Stimulated activated CD8-positive, alpha-beta memory T cell treated with anti-CD3 and anti-CD28 coated beads, Interleukin-7, amount 100 ng/mL, for 48 hours (primary cell): Measurements from ENCODE around the gene PRELID2.
"Not testable (repeated sequence)": the region's sequence is repeated elsewhere in the genome, so short reads cannot be mapped to it uniquely, and the experiment has no call there.

Experiments
- DNase-seq, 2 donors: peaks; one replicate each; pipeline ENCODE4 v3.0.0-alpha.2; 2020; ENCODE audit warnings: low read depth in 1 of 2; ENCODE audit errors: extremely low read depth in 1 of 2

PRELID2 gene

DNA sequence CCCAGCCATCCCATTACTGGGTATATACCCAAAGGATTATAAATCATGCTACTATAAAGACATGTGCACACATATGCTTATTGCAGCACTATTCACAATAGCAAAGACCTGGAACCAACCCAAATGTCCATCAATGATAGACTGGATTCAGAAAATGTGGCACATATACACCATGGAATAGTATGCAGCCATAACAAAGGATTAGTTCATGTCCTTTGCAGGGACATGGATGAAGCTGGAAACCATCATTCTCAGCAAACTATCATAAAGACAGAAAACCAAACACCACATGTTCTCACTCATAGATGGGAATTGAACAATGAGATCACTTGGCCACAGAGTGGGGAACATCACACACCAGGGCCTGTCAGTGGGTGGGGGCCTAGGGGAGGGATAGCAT, 36.6 kb downstream of the PRELID2 start:
- DNase-seq, result not testable (repeated sequence)

DNA sequence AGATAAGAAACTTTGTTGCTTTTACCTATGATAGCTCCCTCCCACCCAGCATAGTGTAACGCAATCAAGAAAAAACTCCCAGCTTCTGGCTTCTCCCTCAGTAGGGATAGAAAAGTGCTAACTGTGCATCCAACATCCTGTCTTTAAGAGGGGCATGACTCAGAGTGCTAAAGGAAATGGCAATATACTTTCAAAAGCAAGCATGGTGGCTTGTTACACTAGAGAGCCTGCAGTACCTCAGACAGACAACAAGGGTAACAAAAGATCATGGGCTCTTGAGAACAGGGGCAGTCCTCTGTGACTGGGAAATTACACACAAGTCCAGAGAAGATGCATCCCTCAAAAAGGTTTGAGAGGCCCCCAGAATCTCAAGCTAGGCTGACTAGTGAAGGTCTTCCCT, 37.8 kb downstream of the PRELID2 start:
- DNase-seq, result no peak

GRCh38 chr5:145796318-145796717, 38.8 kb downstream of the PRELID2 start:
- no peak for DNase-seq

GRCh38 chr5:145793574-145793973, 41.6 kb downstream of the PRELID2 start:
- no peak for DNase-seq

DNA sequence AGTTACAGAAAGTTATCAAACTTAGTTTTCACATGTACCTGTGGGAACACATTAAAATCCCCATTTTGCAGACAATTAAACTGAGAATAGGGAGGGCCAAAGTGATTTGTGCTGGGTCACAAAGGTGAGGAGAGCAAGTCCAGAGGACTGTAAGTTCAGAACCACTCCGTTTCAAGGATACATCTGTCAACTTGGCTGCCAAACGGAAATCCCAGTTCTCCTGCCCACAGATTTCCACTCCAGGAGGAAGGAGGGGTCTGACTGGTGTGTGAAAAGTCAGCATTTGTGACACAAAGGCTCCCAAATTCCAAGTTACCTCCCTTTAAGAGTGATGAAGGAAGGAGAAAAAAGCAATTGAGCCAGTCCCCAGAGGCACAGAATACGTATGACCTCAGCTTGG, 42.3 kb downstream of the PRELID2 start:
- no peak for DNase-seq

GRCh38 chr5:145791866-145792265, 43.3 kb downstream of the PRELID2 start:
- DNase-seq, result no peak

- no peak for DNase-seq
Observed at GRCh38 chr5:145787996-145788395, 47.1 kb downstream of the PRELID2 start.

DNA sequence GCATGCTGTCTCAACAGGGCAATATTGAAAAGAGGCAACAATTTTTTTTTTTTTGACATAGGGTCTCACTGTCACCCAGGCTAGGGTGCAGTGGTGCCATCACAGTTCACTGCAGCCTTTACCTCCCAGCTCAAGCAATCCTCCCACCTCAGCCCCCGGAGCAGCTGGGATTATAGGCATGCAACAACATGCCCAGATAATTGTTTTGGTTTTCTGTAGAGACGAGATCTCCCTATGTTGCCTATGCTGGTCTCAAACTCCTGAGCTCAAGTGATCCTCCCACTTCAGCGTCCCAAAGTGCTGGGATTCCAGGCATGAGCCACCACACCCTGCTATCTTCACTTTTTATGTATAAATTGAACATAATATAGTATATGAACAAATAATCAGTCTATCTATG, 47.6 kb downstream of the PRELID2 start:
- no peak for DNase-seq

- DNase-seq, result no peak
Observed at GRCh38 chr5:145787001-145787400, 48.1 kb downstream of the PRELID2 start.

DNA sequence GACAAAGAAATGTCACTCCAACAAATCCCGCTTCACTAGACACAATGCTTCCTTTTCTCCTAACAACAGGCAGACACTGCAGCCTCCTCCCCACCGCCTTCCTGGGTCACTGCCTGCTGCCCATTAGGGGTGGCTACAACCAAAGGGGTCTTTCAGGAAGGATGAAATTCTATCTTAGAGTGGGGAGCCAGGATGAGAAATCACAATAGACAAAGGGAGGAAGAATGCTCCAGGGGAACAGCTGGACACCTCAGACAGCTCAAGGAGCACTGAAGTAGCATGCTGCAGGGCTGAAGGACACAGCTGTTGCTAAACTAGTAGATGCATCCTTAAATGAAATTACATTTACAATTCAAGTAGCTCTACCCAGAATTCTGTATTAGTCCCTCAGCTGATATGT, 54.2 kb downstream of the PRELID2 start:
- DNase-seq, result no peak

GRCh38 chr5:145778144-145778900, 56.8 kb downstream of the PRELID2 start:
- DNase-seq, result no peak

- no peak for DNase-seq
Observed at GRCh38 chr5:145777445-145778063, 57.6 kb downstream of the PRELID2 start.

DNA sequence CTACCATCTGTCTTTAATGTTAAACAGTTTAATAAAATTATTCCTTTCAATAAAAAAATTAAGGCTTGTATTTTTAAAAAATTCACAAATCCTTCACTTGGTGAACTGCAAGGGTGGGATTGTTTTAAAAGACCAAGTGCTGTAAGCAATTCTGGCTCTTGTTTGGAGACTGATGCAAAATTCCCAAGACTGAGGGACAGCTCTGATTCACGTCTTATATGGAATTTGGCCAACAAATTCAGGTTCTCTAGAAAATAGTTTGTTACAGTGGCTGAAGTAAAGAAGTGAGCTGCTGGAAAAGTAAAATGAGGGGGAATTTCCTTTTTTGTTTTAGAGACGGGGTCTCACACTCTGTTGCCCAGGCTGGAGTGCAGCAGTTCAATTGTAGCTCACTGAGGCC, 58.3 kb downstream of the PRELID2 start:
- DNase-seq, result no peak

- DNase-seq, result no peak
Observed at GRCh38 chr5:145775893-145776444, 59.2 kb downstream of the PRELID2 start.

- DNase-seq, result no peak
Observed at GRCh38 chr5:145775411-145775810, 59.7 kb downstream of the PRELID2 start.

GRCh38 chr5:145774442-145774841, 60.7 kb downstream of the PRELID2 start:
- no peak for DNase-seq

DNA sequence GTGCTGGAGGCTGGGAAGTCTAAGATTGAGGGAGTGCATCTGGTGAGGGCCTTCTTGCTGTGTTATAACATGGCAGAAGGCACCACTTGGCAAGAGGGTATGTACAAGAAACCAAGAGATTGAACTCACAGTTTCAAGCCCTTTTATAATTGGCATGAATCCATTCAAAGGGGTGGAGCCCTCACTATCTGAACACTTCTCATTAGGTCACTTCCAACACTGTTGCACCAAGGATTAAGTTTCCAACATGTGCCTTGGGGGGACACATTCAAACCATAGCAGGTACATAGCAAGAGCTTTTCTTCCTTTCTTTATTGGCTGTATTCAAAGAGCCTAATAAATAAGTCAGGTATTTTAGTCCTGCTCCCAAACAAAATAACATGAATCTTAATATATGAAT, 62.7 kb downstream of the PRELID2 start:
- no peak for DNase-seq

GRCh38 chr5:145768863-145769262, 66.3 kb downstream of the PRELID2 start:
- no peak for DNase-seq

DNA sequence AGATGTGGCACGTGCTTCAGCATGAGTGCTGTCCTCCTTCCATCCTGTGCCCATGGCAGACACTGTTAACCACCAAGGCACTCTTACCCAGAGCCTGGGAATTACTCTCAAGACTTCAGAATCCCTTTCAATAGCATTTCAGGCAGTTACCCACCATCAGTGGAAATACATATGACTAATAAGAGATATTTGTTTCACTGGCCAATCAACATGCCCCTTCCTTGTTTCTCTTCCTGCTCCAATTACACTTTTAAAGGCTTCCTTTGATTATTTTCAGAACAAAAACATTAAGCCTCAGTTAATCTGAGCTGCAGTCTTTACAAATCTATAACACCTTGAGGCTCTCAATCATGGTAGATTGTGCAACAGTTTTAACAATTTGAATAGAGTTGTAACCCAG, 70.8 kb downstream of the PRELID2 start:
- no peak for DNase-seq

- no peak for DNase-seq
Observed at GRCh38 chr5:145762833-145763232, 72.3 kb downstream of the PRELID2 start.

DNA sequence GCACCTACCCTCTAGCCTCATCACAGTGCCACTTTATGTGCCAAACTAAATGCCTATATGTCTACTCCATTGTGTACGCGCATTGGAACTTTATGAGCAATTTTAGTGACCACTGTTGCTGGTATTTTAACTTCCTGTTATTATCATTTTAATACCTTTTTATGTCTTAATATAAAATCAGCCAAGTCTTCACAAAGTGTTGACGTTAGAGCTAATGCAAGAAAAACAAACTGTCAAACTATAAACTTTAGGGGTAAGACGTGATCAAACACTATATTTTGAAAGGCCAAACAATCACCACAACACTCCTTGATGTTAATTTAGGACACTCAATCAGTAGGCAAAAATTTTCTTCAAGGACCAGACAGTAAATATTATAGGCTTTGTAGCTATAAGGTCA, 73.9 kb downstream of the PRELID2 start:
- no peak for DNase-seq

GRCh38 chr5:145760660-145761059, 74.5 kb downstream of the PRELID2 start:
- no peak for DNase-seq
